Measurements from ENCODE around the gene ARL6IP4. TPM values are rescaled to one million over a fixed set of nuclear protein-coding genes. Genes with fewer than 3 reads are reported as not detected.
A peak's percentile ranks its signal among the peaks of the same experiment; 100 is the strongest.

Gene ARL6IP4
- total RNA-seq, 2 donors from 2014 or later: 173 to 228 TPM

DNA sequence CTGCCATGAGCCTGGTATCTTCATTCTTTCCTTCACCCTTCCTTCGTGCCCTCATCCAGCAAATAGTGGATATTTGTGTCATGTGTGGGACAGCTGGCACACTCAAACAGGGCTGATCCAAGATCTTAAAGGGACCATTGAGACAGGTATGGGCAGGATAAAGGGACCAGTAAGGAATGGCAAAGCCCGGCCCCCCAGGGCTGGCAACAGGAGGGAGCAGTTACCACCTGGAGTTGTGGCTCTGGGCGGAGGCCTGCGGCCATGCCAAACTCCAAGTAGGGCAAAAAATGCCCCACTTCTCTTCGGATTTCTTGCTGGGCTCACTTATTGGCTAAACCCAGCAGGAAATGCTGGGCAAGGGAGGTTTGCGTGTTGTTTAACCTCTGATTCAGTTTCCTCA, 3.3 kb upstream of the ARL6IP4 start:
- TF ChIP-seq, protein P1, sequence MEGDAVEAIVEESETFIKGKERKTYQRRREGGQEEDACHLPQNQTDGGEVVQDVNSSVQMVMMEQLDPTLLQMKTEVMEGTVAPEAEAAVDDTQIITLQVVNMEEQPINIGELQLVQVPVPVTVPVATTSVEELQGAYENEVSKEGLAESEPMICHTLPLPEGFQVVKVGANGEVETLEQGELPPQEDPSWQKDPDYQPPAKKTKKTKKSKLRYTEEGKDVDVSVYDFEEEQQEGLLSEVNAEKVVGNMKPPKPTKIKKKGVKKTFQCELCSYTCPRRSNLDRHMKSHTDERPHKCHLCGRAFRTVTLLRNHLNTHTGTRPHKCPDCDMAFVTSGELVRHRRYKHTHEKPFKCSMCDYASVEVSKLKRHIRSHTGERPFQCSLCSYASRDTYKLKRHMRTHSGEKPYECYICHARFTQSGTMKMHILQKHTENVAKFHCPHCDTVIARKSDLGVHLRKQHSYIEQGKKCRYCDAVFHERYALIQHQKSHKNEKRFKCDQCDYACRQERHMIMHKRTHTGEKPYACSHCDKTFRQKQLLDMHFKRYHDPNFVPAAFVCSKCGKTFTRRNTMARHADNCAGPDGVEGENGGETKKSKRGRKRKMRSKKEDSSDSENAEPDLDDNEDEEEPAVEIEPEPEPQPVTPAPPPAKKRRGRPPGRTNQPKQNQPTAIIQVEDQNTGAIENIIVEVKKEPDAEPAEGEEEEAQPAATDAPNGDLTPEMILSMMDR (IDR thresholded peaks at IDR 0.05): no peak
- H3K36me3 ChIP-seq: no peaks in the 10 kb centered on the region
- no peak overlapping the region for H3K4me3 ChIP-seq
- no peaks in the 10 kb centered on the region for H3K9me3 ChIP-seq
- no peak overlapping the region for H3K27ac ChIP-seq
- peaks cover 31 to 66% of the 10 kb centered on the region in 2 donors for H3K4me1 ChIP-seq (ENCODE audit: control insufficient read depth in 1 of 2, low read depth in 2 of 2)
- H3K27me3 ChIP-seq (replicated peaks; ENCODE audit: insufficient read depth): no peaks in the 10 kb centered on the region
- ATAC-seq (ENCODE audit: insufficient number of reproducible peaks, low FRiP score, low read depth) (no peak), DNase-seq (ENCODE audit: low spot score) (no peak)

DNA sequence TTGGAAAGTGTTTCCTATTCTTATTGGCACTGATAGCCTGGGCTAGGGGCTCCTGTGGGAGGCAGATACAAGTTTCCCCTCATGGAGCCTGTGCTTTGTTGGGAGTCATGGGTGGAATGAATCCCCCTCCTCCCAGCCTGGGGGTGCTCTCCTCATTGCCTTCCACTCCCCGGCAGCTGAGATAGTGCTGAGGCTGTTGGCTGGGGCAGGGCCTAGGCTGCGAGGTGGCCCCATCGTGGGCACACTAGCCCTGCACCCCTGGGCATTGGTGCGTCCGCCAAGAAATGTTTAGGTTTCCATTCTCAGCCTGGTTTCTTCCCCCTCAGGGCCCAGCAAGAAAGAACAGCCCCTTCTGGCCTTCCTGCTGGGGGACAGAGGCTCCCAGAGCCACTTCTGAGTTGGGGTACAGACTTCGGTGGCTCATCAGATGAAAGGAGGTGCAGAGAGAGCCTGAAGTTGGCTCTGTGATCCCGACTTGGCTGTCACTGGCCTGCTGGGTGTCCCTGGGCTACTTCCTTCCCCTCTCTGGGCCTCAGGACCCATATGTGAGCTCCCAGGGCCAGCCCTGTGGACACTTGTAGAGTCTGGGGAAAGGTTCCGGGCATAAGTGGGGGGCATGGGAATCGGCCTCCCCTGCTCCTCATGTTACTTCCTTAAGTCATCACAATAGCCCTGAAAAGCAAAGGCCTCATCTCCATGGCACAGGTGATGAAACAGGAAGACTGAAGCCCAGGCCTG, 2.7 kb upstream of the ARL6IP4 start:
- H3K36me3 ChIP-seq: no peaks in the 10 kb centered on the region

DNA sequence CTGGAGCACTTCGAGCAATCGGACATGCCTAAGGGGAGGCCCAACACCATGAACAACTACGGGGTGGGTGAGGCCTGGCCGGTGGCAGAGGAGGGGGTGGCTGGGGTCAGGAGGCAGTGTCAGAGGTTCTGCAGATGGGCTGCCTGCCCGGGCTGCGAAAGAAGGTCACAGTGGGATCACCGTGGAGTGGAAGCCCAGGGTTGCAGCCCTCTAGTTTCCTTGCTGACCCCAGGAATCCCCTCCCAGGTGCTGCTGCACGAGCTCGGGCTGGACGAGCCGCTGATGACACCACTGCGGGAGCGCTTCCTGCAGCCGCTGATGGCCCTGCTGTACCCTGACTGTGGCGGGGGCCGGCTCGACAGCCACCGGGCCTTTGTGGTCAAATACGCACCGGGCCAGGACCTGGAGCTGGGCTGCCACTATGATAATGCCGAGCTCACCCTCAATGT, 1.9 kb upstream of the ARL6IP4 start:
- no peaks in the 10 kb centered on the region for H3K36me3 ChIP-seq
- no peak for ATAC-seq (ENCODE audit: insufficient number of reproducible peaks, low FRiP score, low read depth)
- H3K27me3 ChIP-seq (replicated peaks; ENCODE audit: insufficient read depth): no peaks in the 10 kb centered on the region

More for the DNA sequence above, 2.7 kb upstream of the ARL6IP4 start:
- no peak overlapping the region for H3K27ac ChIP-seq
- H3K27me3 ChIP-seq (replicated peaks; ENCODE audit: insufficient read depth): no peaks in the 10 kb centered on the region
- DNase-seq (ENCODE audit: low spot score): no peak
- no peak for ATAC-seq (ENCODE audit: insufficient number of reproducible peaks, low FRiP score, low read depth)
- peaks cover 36 to 73% of the 10 kb centered on the region in 2 donors for H3K4me1 ChIP-seq (ENCODE audit: control insufficient read depth in 1 of 2, low read depth in 2 of 2)
- no peaks in the 10 kb centered on the region for H3K9me3 ChIP-seq
- TF ChIP-seq, protein P1 (IDR thresholded peaks at IDR 0.05): no peak
- H3K4me3 ChIP-seq: no peak overlapping the region

DNA sequence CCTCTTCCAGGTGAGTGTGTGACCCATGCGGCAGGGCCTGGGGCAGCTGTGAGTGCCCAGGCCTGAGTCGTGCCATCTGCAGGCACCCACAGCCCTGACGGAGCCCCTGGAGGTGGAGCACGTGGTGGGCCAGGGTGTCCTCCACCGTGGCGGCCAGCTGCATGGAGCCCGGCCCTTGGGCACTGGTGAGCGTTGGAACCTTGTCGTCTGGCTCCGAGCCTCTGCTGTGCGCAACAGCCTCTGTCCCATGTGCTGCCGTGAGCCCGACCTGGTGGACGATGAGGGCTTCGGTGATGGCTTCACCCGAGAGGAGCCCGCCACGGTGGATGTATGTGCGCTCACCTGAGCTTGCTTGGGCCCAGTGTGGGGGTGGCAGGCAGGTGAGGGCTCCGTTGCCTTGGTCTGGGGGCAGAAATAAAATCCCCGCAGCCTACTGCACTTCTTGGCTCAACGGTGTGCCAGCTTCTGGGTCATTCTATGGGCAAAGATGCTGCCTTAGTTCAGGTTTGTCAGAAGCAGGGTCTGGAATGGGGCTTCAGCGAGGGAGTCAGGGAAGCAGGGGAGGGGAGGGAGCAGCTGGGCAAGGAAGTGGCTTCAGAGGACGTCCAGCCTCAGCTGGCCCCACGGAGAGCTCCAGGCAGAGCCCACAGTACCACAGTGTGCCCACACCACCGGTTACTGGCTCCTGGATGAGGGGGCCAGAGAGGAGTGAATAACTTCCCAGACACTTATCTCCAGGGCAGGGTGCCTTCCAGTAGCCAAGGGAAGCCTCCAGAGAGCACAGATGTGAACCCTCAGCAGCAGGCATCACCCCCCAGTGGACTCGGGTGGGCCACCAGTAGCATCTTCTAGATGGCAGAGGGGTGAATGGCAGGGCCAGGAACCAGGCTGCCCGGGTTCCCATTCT, 1.2 kb upstream of the ARL6IP4 start:
- no peaks in the 10 kb centered on the region for H3K36me3 ChIP-seq
- H3K9me3 ChIP-seq: no peaks in the 10 kb centered on the region
- peak overlapping the region in 1 of 2 donors; percentile 89 for H3K27ac ChIP-seq
- DNase-seq (ENCODE audit: low spot score) (no peak), ATAC-seq (ENCODE audit: insufficient number of reproducible peaks, low FRiP score, low read depth) (no peak)
- H3K4me3 ChIP-seq: peak overlapping the region; percentile 93
- TF ChIP-seq, protein P1 (IDR thresholded peaks at IDR 0.05): no peak
- peaks cover 43 to 81% of the 10 kb centered on the region in 2 donors for H3K4me1 ChIP-seq (ENCODE audit: control insufficient read depth in 1 of 2, low read depth in 2 of 2)
- H3K27me3 ChIP-seq (replicated peaks; ENCODE audit: insufficient read depth): no peaks in the 10 kb centered on the region

More for the DNA sequence above, 1.9 kb upstream of the ARL6IP4 start:
- H3K27ac ChIP-seq: no peak overlapping the region
- no peak for DNase-seq (ENCODE audit: low spot score)
- TF ChIP-seq, protein P1 (IDR thresholded peaks at IDR 0.05): no peak
- no peaks in the 10 kb centered on the region for H3K9me3 ChIP-seq
- no peak overlapping the region for H3K4me3 ChIP-seq
- H3K4me1 ChIP-seq (ENCODE audit: control insufficient read depth in 1 of 2, low read depth in 2 of 2): peaks cover 43 to 80% of the 10 kb centered on the region in 2 donors

DNA sequence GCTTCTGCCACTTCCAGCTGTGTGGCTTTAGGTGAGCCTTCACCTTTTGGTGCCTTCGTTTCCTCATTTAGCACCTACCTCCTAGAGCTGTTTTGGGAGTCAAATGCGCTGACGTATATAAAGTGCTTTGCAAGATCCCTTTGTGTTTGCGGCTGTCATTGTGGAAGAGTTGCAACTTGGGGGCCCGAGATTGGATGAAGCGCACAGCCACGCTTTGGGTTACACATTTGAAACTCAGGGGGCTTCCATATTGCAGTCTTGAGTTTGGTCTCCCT, 636 bp upstream of the ARL6IP4 start:
- Histone ChIP-seq H3K4me1 (ENCODE audit: control insufficient read depth in 1 of 2, low read depth in 2 of 2) (peaks cover 49 to 87% of the 10 kb centered on the region in 2 donors), H3K4me3 (peak overlapping the region; percentile 93), H3K27ac (peak overlapping the region; percentile 82 to 89), H3K36me3 (no peaks in the 10 kb centered on the region), H3K9me3 (no peaks in the 10 kb centered on the region), H3K27me3 (replicated peaks; ENCODE audit: insufficient read depth) (no peaks in the 10 kb centered on the region)
- no peak for ATAC-seq (ENCODE audit: insufficient number of reproducible peaks, low FRiP score, low read depth)
- TF ChIP-seq, protein P1 (IDR thresholded peaks at IDR 0.05): no peak
- no peak for DNase-seq (ENCODE audit: low spot score)

All from thoracic aorta (tissue), 2 donors.